ENCODE measurements around the gene KRR1.
"Not testable (repeated sequence)": the region's sequence is repeated elsewhere in the genome, so short reads cannot be mapped to it uniquely, and the experiment has no call there.

Gene KRR1

GRCh38 chr12:75525263-75525662 lies 13.9 kb upstream of the KRR1 start:
- no peak for DNase-seq (ENCODE audit: low read depth in 2 of 2)

GRCh38 chr12:75522124-75522523 lies 10.7 kb upstream of the KRR1 start:
- not testable (repeated sequence) for DNase-seq (ENCODE audit: low read depth in 2 of 2)

GRCh38 chr12:75521224-75521623 lies 9.8 kb upstream of the KRR1 start:
- not testable (repeated sequence) for DNase-seq (ENCODE audit: low read depth in 2 of 2)

GRCh38 chr12:75509621-75510020 lies 1.8 kb downstream of the KRR1 start:
- no peak for DNase-seq (ENCODE audit: low read depth in 2 of 2)

GRCh38 chr12:75508159-75508558 lies 3.2 kb downstream of the KRR1 start:
- no peak for DNase-seq (ENCODE audit: low read depth in 2 of 2)

- DNase-seq (ENCODE audit: low read depth in 2 of 2), result no peak
Observed at GRCh38 chr12:75507086-75507485, 4.3 kb downstream of the KRR1 start.

GRCh38 chr12:75505706-75506312 lies 5.6 kb downstream of the KRR1 start:
- peak in 1 of 2 experiments; percentile 24 for DNase-seq (ENCODE audit: low read depth in 2 of 2)

- no peak for DNase-seq (ENCODE audit: low read depth in 2 of 2)
Observed at GRCh38 chr12:75503866-75504265, 7.5 kb downstream of the KRR1 start.

- DNase-seq (ENCODE audit: low read depth in 2 of 2), result no peak
Observed at GRCh38 chr12:75503459-75503858, 8.0 kb downstream of the KRR1 start.

GRCh38 chr12:75491169-75491568 lies 20.2 kb downstream of the KRR1 start:
- no peak for DNase-seq (ENCODE audit: low read depth in 2 of 2)

- no peak for DNase-seq (ENCODE audit: low read depth in 2 of 2)
Observed at GRCh38 chr12:75489613-75490210, 21.7 kb downstream of the KRR1 start.

GRCh38 chr12:75489187-75489586 lies 22.2 kb downstream of the KRR1 start:
- DNase-seq (ENCODE audit: low read depth in 2 of 2), result no peak

GRCh38 chr12:75488553-75488952 lies 22.9 kb downstream of the KRR1 start:
- DNase-seq (ENCODE audit: low read depth in 2 of 2), result no peak

GRCh38 chr12:75487308-75487707 lies 24.1 kb downstream of the KRR1 start:
- no peak for DNase-seq (ENCODE audit: low read depth in 2 of 2)

GRCh38 chr12:75484450-75484849 lies 27.0 kb downstream of the KRR1 start:
- not testable (repeated sequence) for DNase-seq (ENCODE audit: low read depth in 2 of 2)

- no peak for DNase-seq (ENCODE audit: low read depth in 2 of 2)
Observed at GRCh38 chr12:75483431-75483830, 28.0 kb downstream of the KRR1 start.

- no peak for DNase-seq (ENCODE audit: low read depth in 2 of 2)
Observed at GRCh38 chr12:75482646-75483045, 28.8 kb downstream of the KRR1 start.

- peak; percentile 42 to 53 for DNase-seq (ENCODE audit: low read depth in 2 of 2)
Observed at GRCh38 chr12:75481774-75482173, 29.6 kb downstream of the KRR1 start.

- no peak for DNase-seq (ENCODE audit: low read depth in 2 of 2)
Observed at GRCh38 chr12:75481013-75481705, 30.2 kb downstream of the KRR1 start.

- DNase-seq (ENCODE audit: low read depth in 2 of 2), result peak; percentile 97 to 98
Observed at GRCh38 chr12:75480469-75480949, 30.9 kb downstream of the KRR1 start, which contains the start of gene GLIPR1. Gene GLIPR1, plus strand, starts transcription at chr12:75480755. Its CDS starts 126 bp downstream, at chr12:75480881.

- peak; percentile 32 to 37 for DNase-seq (ENCODE audit: low read depth in 2 of 2)
Observed at GRCh38 chr12:75479963-75480461, 31.4 kb downstream of the KRR1 start.

- peak; percentile 61 to 66 for DNase-seq (ENCODE audit: low read depth in 2 of 2)
Observed at GRCh38 chr12:75478116-75478794, 33.2 kb downstream of the KRR1 start.

Data from fibroblast of skin of left quadriceps (primary cell).